Kidney epithelial cell (primary cell): ENCODE data around the gene S100PBP. TPM values are rescaled to one million over a fixed set of nuclear protein-coding genes. Genes with fewer than 3 reads are reported as not detected.

Experiments
- DNase-seq: peaks from one replicate; pipeline ENCODE4 v3.0.0-alpha.2; 2010; ENCODE audit warnings: low read depth
- H3K27me3 ChIP-seq: 2 replicates; pipeline ENCODE4 v1.6.0; 2011; ENCODE audit warnings: low read length; ENCODE audit not compliant: control insufficient read depth, insufficient read depth
- H3K36me3 ChIP-seq: 2 replicates; pipeline ENCODE4 v1.5.1; 2011; ENCODE audit warnings: low read length; ENCODE audit not compliant: control insufficient read depth, insufficient read depth
- H3K4me3 ChIP-seq: 2 replicates; pipeline ENCODE4 v1.5.1; 2011; ENCODE audit warnings: low read depth, mild to moderate bottlenecking, control low read depth, low read length
- total RNA-seq: library from RNA; depleted of rRNA; stranded (reverse); fragments of >200 nt; gene quantifications from 2 replicates; pipeline ENCODE4 v1.2.3, GENCODE V29; 2015
- TF ChIP-seq, protein P1 (sequence below): IDR thresholded peaks from 2 replicates; pipeline ENCODE4 v1.5.1; 2011; ENCODE audit warnings: mild to moderate bottlenecking, moderate library complexity, low read length, control low read depth, inconsistent platforms; ENCODE audit not compliant: insufficient read depth, poor library complexity, severe bottlenecking

Gene S100PBP
- total RNA-seq, 1 donor from 2014 or later: 11.2 TPM

DNA sequence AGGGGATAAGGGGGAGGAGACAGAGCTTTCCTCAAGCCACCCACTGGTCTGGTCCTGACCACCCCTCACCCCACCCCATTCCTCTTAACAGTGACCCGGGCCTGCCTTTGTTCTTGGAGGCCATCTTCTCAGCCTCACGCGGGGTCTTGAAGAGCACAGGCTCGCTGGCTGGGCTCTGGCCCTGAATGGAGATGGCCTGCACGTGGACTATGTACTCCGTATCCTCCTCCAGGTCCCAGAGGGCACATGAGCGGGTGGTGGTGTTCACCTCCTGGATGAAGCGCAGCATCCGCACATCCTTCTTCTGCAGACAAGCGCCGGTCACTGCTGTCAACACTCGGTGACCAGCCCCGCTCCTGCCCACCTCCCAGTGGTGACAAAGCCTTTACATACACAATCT is 50.6 kb downstream of the S100PBP start:
- TF ChIP-seq, protein P1, sequence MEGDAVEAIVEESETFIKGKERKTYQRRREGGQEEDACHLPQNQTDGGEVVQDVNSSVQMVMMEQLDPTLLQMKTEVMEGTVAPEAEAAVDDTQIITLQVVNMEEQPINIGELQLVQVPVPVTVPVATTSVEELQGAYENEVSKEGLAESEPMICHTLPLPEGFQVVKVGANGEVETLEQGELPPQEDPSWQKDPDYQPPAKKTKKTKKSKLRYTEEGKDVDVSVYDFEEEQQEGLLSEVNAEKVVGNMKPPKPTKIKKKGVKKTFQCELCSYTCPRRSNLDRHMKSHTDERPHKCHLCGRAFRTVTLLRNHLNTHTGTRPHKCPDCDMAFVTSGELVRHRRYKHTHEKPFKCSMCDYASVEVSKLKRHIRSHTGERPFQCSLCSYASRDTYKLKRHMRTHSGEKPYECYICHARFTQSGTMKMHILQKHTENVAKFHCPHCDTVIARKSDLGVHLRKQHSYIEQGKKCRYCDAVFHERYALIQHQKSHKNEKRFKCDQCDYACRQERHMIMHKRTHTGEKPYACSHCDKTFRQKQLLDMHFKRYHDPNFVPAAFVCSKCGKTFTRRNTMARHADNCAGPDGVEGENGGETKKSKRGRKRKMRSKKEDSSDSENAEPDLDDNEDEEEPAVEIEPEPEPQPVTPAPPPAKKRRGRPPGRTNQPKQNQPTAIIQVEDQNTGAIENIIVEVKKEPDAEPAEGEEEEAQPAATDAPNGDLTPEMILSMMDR: no peak
- no peak for DNase-seq
- Histone ChIP-seq H3K36me3 (no peaks in the 10 kb centered on the region), H3K4me3 (no peak overlapping the region), H3K27me3 (peaks cover 26% of the 10 kb centered on the region)

DNA sequence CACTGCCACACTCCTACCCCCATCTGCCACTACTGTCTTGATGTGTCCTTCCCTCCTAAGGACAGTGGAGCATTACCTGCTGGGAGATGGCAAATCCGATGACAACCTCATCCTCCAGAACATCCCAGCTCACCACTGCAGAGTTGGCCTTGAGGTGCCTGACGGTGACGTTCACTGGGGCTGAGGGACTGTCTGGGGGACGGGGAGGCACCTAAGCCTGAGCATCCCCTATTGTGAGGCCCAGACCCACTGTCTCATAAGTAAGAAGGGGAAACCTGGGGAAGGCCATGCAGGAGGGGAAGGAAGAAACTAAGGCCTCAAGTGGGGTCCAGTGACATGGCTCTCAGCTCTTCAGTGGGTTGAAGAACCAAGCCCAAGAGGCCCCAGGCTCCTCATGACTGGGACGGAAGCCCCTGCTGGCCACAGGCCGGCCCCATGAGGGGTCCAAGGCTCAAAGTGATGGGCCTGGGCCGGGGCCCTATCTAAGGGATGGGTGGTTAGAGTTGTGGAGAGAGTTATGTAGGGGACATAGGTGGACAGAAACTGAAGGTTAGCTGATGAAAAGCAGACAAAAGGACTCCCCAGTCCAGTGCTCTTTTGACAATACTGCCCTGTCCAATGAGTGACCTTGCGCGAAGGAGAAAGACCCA is 51.5 kb downstream of the S100PBP start:
- DNase-seq: no peak
- Histone ChIP-seq H3K36me3 (no peaks in the 10 kb centered on the region), H3K27me3 (peaks cover 26% of the 10 kb centered on the region), H3K4me3 (no peak overlapping the region)
- TF ChIP-seq, protein P1: no peak

DNA sequence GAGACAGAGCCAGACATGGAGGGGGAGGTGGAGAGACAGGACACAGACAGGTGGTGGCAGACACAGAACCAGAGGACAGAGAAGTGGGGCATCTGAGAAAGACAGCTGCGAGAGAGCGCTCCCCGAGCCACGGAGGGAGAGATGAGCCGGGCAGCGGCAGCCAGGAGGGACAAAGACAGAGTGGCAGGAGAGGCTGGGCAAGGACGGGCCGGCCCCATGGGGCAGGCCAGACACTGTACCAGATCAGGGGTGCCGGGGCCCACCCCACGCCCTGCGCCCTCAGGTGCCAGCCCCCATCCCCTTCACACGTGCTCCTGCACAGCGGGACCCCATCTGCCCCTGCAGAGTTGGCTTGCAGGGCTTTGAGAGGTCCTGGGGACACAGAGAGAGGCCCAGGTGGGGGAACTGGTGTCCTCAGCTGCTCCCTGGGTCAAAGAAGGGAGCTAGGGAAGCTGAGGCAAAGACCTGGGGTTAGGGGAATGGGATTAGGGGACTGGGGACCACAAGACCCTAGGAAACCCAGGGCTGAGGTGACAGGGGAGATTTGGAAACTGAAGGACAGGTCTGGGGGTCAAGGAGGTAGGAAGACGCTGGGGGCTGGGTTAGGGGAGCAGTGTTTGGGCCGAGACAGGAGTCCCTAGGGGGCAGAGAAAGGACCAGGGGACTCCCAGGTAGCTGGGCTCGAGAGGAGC is 52.6 kb downstream of the S100PBP start:
- Histone ChIP-seq H3K4me3 (no peak overlapping the region), H3K27me3 (peaks cover 26% of the 10 kb centered on the region), H3K36me3 (no peaks in the 10 kb centered on the region)
- TF ChIP-seq, protein P1: no peak
- no peak for DNase-seq

DNA sequence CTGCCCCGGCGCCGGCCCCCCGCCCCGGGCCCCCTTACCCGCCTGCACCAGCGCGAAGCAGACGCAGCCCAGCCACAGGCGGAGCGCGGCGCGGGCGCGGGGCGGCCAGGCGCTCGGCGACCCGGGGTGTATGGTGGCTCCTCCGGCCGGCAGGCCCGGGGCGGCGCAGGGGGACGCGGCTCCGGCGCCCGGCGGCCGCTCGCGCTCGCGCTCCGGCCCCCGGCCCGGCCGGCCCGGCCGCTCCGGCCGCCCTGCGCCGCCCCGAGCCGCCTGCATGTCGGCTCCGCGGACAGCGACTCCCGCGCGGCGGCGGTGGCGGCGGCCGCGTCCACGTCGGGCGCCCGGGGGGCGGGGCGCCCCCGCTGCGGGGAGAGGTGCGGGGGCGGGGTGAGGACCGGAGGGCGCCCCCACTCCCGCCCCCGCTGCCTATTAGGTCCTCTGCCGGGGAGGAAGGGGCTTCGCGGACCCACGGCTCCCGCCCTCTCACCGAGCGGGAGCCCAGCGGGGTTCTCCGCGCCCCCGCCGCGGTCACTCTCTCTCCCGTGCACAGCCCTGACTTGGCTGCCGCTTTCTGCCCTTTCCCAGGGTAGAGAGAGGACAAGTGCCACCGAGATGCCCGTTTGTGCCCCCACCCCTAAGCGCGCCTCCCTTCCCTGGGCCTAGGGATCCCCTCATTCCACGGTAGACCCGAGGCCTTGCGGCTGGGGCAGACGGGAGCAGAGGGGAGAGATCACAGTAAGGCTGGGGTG is 53.3 kb downstream of the S100PBP start, which contains the start of gene FNDC5:
TSS of gene FNDC5 (minus strand) at position 298 of the 749 bp plus-strand sequence.
- Histone ChIP-seq H3K36me3 (no peaks in the 10 kb centered on the region), H3K27me3 (peaks cover 26% of the 10 kb centered on the region), H3K4me3 (peak within 1 kb of the TSS; percentile 32)
- no peak for DNase-seq
- TF ChIP-seq, protein P1: no peak

DNA sequence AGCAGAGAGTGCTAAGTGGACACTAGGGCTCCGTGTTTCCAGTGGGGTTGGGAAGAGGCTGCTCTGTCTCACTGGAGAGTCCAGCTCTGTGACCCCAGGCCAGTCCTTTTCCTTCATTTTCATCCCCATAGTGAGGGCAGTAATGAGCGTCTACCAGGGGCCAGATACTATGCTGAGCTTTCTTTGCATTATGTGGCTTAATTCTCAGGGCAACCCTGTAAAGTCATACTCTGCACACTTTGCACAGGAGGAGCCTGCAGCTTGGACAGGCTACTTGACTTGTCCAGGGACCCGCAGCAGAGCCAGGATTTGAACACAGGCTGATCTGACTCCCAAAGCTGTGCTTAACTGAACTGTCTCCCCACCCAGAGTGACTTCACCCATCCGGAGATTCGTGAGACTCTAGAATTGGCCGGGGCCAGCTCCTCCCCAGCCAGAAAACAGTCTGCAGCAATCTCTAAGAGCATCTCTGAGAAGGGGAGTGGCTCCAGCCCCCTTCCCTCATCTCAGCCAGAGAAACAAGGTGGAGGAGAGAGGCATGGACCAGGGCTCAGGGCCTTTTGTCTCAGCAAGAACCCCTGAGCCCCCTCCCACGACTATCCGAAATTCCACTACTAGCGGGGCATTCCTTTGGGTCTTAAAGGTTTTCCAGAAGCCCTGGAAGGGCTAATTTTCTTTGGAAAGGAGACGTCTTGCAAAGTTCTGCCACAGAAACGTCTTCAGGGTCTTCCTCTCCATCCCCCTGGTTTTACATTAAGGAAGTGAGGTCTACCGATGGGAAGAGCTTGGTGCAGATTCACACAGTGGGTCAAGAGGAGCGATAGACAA is 54.1 kb downstream of the S100PBP start:
- TF ChIP-seq, protein P1: no peak
- Histone ChIP-seq H3K36me3 (no peaks in the 10 kb centered on the region), H3K27me3 (peaks cover 26% of the 10 kb centered on the region), H3K4me3 (no peak overlapping the region)
- no peak for DNase-seq
